SU-DHL-6 (cell line): Measurements from ENCODE around the gene DMRT3.

ENCODE experiments used
- CTCF ChIP-seq: fragments of 200-600 bp; sonication (generic); IDR thresholded peaks from one replicate; pipeline ENCODE4 v1.5.1; 2017; ENCODE audit warnings: antibody characterized with exemption, mild to moderate bottlenecking, low read length, moderate library complexity; ENCODE audit not compliant: insufficient read depth, poor library complexity, severe bottlenecking
- EZH2phosphoT487 ChIP-seq: fragments of 200-600 bp; sonication (generic), shearing (Covaris generic); conservative IDR thresholded peaks from 2 replicates; pipeline ENCODE4 v1.6.1; 2018; ENCODE audit warnings: mild to moderate bottlenecking, antibody characterized with exemption, low read length, moderate library complexity, mixed read lengths

GRCh38 chr9:976258-976942 is at the start of gene DMRT3:
- no peak for TF ChIP-seq CTCF
- TF ChIP-seq EZH2phosphoT487: no peak
